Kidney (tissue), 22 donors: ENCODE data around the gene GABRA4. TPM values are rescaled to one million over a fixed set of nuclear protein-coding genes. Genes with fewer than 3 reads are reported as not detected.

Source experiments
- DNase-seq, 5 donors: peaks; one replicate each; pipeline ENCODE4 v3.0.0-alpha.2; 2013 to 2020
- FAIRE-seq: peaks from 2 replicates; lab custom pipeline; 2012; peaks lifted over from hg19 to GRCh38; lab: Jason Lieb, UNC
- H3K27ac ChIP-seq, 2 donors: one replicate each; pipeline ENCODE4 v1.7.0; 2013; ENCODE audit warnings: low read depth in 2 of 2, low read length in 2 of 2, inconsistent platforms in 1 of 2
- H3K27me3 ChIP-seq: one replicate; pipeline ENCODE4 v1.7.1; 2013; ENCODE audit warnings: low read length, inconsistent platforms; ENCODE audit not compliant: control insufficient read depth, insufficient read depth
- H3K36me3 ChIP-seq, 3 donors: one replicate each; pipeline versions ENCODE4 v1.7.0 to v1.7.1; 2013; ENCODE audit warnings: low read length in 3 of 3, control low read depth in 1 of 3, inconsistent platforms in 1 of 3; ENCODE audit not compliant: insufficient read depth in 3 of 3, control insufficient read depth in 2 of 3
- H3K4me1 ChIP-seq, 3 donors: one replicate each; pipeline versions ENCODE4 v1.7.0 to v1.7.1; 2013; ENCODE audit warnings: low read length in 3 of 3, inconsistent platforms in 1 of 3, low read depth in 1 of 3; ENCODE audit not compliant: control insufficient read depth in 2 of 3, insufficient read depth in 2 of 3
- H3K4me3 ChIP-seq, 3 donors: one replicate each; pipeline versions ENCODE4 v1.7.0 to v1.8.1; 2013; ENCODE audit warnings: low read length in 3 of 3, control low read depth in 1 of 3, inconsistent platforms in 1 of 3
- H3K9ac ChIP-seq, 3 donors: one replicate each; pipeline versions ENCODE4 v1.7.0 to v1.7.1; 2013; ENCODE audit warnings: low read length in 3 of 3, control low read depth in 1 of 3, inconsistent platforms in 1 of 3
- H3K9me3 ChIP-seq, 3 donors: one replicate each; pipeline versions ENCODE4 v1.7.0 to v1.7.1; 2013; ENCODE audit warnings: low read length in 3 of 3, control low read depth in 1 of 3, inconsistent platforms in 1 of 3; ENCODE audit not compliant: control insufficient read depth in 2 of 3, insufficient read depth in 1 of 3
- CTCF ChIP-seq: IDR thresholded peaks from 3 replicates; pipeline ENCODE4 v1.5.1; 2012; ENCODE audit warnings: mild to moderate bottlenecking, moderate library complexity, borderline replicate concordance; ENCODE audit not compliant: insufficient read depth; ENCODE audit errors: extremely low read depth
- intact Hi-C: fragments of 100-400 bp; cut with DNase I; formaldehyde crosslinking; loops from one replicate; pipeline ENCODE4 v1.11.1; 2022
- long read RNA-seq, 10 donors: library from polyadenylated mRNA in 1 of 10; unstranded in 1 of 10; transcript quantifications; one replicate each; pipeline ENCODE4 v2.0.0 and lab custom pipeline, GENCODE V29; 2021 to 2026
- polyA plus RNA-seq: library from polyadenylated mRNA; stranded (reverse); fragments of 350-450 nt; fragmentation: Illumina TruSeq; extraction: RNeasy Lipid Tissue Mini Kit (QIAGEN cat#74804); gene quantifications from one replicate; pipeline ENCODE4 v1.2.3, GENCODE V29; 2014; ENCODE audit warnings: low read depth, low replicate concordance; ENCODE audit not compliant: insufficient read depth
- total RNA-seq: library from RNA; stranded (reverse); fragmentation: NEBNext Ultra II Directional; extraction: Animal tissue kit (Norgen Biotek cat#: 25700); gene quantifications from one replicate; pipeline ENCODE4 v1.2.1, GENCODE V29; 2021
- donor health status: control.
- donor health status: control.
- donor health status: control.
- donor health status: control.
- donor health status: control.
- donor health status: DM: yes; HTN: yes; CAD: no.
- donor health status: Normal renal cell carcinoma (clear cell type).

The GABRA4 gene
- total RNA-seq (0.19 TPM), polyA plus RNA-seq (0.17 TPM)
- long read RNA-seq, donor 1, result 0 reads
- long read RNA-seq, donor 2, result 0 reads
- long read RNA-seq, donor 3, result 0 reads
- long read RNA-seq, donor 4, result 0 reads
- long read RNA-seq, donor 5, result 0 reads
- long read RNA-seq, donor 6, result 0 reads
- long read RNA-seq, donor 7, result 0 reads
- long read RNA-seq, donor 8, result 0 reads
- long read RNA-seq, donor 9, result 0 reads
- long read RNA-seq, donor 10, result 0 reads

DNA sequence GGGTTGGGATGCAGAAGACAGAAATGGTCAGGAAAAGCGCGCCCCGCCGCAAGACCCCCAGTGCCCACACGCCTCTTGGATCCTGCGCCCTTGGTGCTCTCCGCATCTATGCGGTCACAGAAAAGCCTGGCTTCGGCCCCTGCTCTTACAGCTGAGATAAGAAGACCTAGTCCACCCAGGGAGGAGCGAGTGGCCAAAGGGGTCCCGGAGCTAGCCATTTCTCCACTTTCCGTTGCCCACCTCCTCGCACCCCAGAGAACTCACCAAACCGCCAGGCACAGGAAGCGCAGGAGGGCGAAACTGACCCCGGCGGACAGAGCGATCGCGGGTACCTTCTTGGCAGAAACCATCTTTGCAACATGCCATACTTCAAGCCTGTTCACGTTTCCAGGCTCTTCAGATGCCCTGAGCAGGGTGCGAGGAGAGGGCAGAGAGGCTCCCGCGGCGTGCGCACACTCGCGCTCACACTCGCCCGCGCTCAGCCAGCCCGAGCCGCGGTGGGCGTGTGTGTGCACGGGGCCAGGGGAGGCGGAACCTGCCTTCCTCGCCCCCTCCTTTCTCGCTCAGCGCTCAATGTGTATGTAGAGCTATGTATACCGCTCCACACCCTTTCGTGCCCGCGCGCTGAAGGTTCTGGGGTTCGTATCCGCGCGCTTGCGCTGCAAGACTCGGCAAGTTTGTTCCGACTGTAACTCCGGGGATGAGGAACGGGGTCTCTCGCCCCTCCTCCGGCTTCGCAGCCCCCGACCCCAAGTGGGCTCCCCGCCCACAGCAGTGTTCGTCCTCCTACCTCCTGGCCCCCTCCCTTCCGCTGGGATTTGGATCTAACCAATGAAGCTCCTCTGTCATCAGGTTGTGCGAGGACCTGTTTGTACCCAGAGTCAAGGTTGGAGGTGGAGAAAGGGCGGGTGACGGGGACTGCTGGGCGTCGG lies at the start of gene GABRA4:
Gene GABRA4, minus strand, starts transcription at position 507 of the 932 bp plus-strand sequence. Its CDS starts 157 bp downstream, at position 350.
- Histone ChIP-seq H3K36me3 (no peaks in the 10 kb centered on the region), H3K27ac (no peak within 1 kb of the TSS), H3K4me1 (no peaks in the 10 kb centered on the region), H3K4me3 (peak within 1 kb of the TSS; percentile 11 to 55 (median 48)), H3K9ac (peak within 1 kb of the TSS in 1 of 3 donors; percentile 12), H3K27me3 (peaks cover 22% of the 10 kb centered on the region), H3K9me3 (no peaks in the 10 kb centered on the region)
- FAIRE-seq, result no peak
- TF ChIP-seq CTCF, result no peak
- intact Hi-C loops, result no loop called here
- DNase-seq, result peak; percentile 33 to 61 (median 44)

DNA sequence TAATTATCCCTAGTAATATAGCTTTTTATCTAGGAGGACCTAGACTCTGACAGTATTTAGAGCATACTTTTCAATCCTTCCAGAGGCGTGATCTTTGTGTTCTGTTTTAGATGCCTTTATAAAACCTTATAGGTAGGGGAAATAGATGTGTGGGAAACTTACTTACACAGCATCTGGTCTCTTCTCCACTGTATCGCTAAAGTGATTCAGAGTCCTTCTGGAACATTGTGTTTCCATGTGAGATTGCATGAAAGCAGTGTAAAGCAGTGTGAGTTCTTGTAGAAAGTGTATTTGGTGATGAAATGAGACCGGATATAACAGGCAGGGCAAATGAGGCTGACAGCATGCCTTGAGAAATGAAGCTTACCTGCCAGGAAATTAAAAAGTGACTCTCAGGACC lies 47.4 kb upstream of the GABRA4 start:
- no peak overlapping the region for H3K9ac ChIP-seq
- no peak overlapping the region for H3K4me3 ChIP-seq
- no peaks in the 10 kb centered on the region for H3K4me1 ChIP-seq
- no peaks in the 10 kb centered on the region for H3K27me3 ChIP-seq
- intact Hi-C loops, result no loop called here
- no peak for TF ChIP-seq CTCF
- FAIRE-seq (no peak), DNase-seq (no peak)
- no peaks in the 10 kb centered on the region for H3K9me3 ChIP-seq
- no peaks in the 10 kb centered on the region for H3K36me3 ChIP-seq
- H3K27ac ChIP-seq, result no peak overlapping the region

DNA sequence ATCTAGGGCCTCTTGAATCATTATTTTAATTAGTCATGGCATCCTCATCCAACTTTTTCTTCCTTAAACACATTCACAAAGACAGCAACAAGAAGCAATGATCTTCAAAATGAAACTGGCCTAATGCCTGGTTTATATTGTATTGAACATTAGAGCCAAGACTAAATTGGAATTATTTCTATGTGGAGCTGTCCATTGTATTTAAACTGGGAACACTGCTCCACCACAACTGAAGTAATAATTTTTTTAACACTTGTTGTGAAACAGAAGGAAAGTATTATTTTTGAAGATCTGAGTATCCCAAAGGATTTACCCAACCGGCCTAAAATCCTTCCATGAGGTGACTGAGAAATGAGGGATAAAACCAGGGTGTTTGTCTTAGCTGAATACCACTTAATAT lies 44.9 kb upstream of the GABRA4 start:
- intact Hi-C loops, result no loop called here
- TF ChIP-seq CTCF, result no peak
- no peak overlapping the region for H3K4me3 ChIP-seq
- H3K9ac ChIP-seq, result no peak overlapping the region
- H3K27me3 ChIP-seq, result no peaks in the 10 kb centered on the region
- H3K4me1 ChIP-seq, result no peaks in the 10 kb centered on the region
- FAIRE-seq, result no peak
- no peak overlapping the region for H3K27ac ChIP-seq
- DNase-seq, result no peak
- H3K36me3 ChIP-seq, result no peaks in the 10 kb centered on the region
- no peaks in the 10 kb centered on the region for H3K9me3 ChIP-seq
